A673 (cell line): ENCODE measurements around the gene ABCC5.

Experiments used
- CTCF ChIP-seq: fragments of 300-800, 200-600 bp; sonication (generic); conservative IDR thresholded peaks from 2 replicates; pipeline ENCODE4 v1.5.1; 2017; ENCODE audit warnings: low read depth, mild to moderate bottlenecking, antibody characterized with exemption, low read length, moderate library complexity, mixed read lengths
- EZH2 ChIP-seq: fragments of 200-600 bp; sonication (generic); IDR thresholded peaks from 2 replicates; pipeline ENCODE4 v1.6.1; 2017; ENCODE audit warnings: borderline replicate concordance, low read depth, mild to moderate bottlenecking, mixed read lengths, antibody characterized with exemption, low read length; ENCODE audit not compliant: poor library complexity, severe bottlenecking

DNA sequence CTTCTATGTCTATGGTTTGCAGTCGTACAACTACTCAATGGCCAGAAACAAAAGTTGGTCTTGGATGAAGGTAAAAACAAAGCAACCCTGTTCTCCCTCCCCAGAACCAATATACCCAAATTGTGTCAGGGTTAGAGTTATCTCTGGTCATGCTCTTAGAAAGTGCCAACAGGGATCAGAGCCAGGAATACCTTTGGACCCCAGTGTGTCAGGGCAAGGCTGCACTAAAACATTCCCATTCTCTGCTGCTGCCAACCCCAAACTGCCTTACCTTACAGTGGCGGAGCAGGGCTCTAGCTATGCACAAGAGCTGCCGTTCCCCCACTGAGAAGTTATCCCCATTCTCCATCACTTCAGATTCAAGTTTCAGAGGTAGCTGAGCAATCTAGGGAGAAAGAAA, 90.6 kb downstream of the ABCC5 start:
- no peak for TF ChIP-seq CTCF
- no peak for TF ChIP-seq EZH2
